GM12865 (cell line): Measurements from ENCODE around the gene SLC6A11.

Source experiments
- DNase-seq: peaks from one replicate; pipeline ENCODE4 v3.0.0; 2010; ENCODE audit warnings: low read depth
- H3K4me3 ChIP-seq: 2 replicates; pipeline ENCODE4 v1.5.1; 2011; ENCODE audit warnings: mild to moderate bottlenecking, low read depth, low read length, control low read depth
- CTCF ChIP-seq: IDR thresholded peaks from 2 replicates; pipeline ENCODE4 v1.5.1; 2011; ENCODE audit warnings: low read length, control low read depth, low read depth, inconsistent platforms; ENCODE audit not compliant: insufficient read depth; ENCODE audit errors: missing control alignments

SLC6A11 gene

GRCh38 chr3:10915376-10915775 is 99.3 kb downstream of the SLC6A11 start:
- H3K4me3 ChIP-seq, result no peak overlapping the region
- no peak for TF ChIP-seq CTCF
- no peak for DNase-seq

DNA sequence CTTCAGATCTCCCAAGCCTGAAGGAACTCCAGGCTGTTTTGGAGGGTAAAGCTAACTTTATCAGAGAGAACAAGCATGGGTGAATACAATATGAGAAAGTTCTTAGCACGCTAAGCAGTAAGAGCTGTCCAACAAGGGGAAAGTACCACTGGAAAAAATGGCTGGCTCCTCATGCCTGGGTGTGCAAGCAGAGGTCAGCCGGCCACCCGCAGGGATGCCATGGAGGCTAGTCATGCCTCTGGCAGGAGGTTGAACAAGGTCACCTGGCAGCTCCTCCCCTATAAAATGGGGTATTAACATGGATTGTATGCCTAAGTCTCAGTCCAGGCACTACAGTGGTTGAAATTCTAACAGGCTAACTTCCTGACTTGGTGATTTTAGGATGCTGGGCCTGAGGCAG is 101.1 kb downstream of the SLC6A11 start:
- no peak for DNase-seq

DNA sequence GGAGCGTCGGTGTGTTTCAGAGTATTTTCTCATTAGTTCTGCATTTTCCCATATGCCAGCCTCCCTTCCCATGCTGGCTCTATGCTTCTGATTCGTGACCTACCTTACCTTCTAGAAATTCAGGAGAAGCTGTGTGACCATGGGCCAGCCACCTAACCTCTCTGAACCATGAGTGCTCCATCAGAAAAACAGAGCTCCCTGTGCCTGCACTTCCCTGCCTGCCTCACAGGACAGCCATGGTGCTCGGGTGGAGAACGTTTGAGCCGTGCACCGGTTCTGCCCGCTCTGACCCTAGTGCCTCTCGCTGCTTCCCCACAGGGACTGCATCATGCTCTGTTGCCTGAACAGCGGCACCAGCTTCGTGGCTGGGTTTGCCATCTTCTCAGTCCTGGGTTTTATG is 102.0 kb downstream of the SLC6A11 start:
- no peak for DNase-seq
- TF ChIP-seq CTCF, result no peak

More for the DNA sequence above, 101.1 kb downstream of the SLC6A11 start:
- no peak for TF ChIP-seq CTCF
- H3K4me3 ChIP-seq, result no peak overlapping the region

DNA sequence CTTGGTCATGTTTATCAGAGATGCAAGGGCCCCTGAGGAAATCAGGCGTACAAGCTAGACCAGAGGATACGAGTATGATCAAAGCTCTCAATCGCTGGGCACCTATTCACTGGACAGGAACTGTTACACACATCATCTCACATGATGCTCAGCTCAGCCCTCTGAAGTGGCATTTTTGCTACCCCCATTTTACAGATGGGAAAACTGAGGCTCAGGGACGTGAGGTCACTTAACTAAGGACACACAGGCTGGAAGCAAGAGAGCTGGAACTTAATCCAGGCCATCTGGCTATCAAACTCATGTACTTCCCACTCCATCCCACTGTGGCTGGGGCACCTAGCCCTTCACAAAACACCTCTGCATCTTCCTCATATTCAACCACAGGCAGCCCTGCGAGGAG is 103.6 kb downstream of the SLC6A11 start:
- no peak for DNase-seq
- TF ChIP-seq CTCF, result no peak
- no peak overlapping the region for H3K4me3 ChIP-seq

More for the DNA sequence above, 102.0 kb downstream of the SLC6A11 start:
- no peak overlapping the region for H3K4me3 ChIP-seq

DNA sequence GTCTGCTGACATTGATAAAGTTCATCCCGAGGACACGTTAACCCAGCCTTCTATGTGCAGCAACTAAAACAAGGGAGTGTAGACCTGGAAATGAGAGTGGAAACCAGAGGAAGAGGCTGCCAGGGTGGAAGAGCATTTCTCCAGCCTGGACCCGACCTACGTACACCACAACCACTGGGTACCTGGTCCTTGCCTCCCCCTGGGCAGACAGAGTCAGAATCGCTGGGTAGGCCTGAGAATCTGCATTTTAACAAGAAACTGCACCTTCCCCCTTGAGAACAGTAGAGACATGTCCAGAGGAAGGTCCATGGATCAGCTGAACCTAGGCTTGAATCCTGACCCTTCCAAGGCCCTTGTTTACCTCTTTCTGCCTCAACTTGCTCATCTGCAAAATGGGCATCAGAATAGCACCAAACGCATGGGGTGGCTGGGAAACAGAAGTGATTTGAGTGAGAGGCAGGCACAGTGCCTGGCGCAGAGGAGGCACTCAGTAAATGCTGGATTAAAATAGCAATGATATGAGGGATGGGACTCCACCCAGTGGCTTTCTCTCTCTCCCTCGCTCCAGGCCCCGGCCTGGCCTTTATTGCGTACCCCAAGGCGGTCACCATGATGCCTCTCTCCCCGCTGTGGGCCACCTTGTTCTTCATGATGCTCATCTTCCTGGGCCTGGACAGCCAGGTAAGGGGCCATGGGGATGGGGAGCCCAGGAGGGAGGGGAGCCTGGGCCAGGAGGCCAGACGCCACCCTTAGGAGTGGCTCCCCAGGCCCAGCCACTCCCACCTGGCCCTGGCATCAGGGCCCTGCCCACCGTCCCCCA is 109.6 kb downstream of the SLC6A11 start:
- H3K4me3 ChIP-seq, result no peak overlapping the region
- TF ChIP-seq CTCF, result no peak
- no peak for DNase-seq

DNA sequence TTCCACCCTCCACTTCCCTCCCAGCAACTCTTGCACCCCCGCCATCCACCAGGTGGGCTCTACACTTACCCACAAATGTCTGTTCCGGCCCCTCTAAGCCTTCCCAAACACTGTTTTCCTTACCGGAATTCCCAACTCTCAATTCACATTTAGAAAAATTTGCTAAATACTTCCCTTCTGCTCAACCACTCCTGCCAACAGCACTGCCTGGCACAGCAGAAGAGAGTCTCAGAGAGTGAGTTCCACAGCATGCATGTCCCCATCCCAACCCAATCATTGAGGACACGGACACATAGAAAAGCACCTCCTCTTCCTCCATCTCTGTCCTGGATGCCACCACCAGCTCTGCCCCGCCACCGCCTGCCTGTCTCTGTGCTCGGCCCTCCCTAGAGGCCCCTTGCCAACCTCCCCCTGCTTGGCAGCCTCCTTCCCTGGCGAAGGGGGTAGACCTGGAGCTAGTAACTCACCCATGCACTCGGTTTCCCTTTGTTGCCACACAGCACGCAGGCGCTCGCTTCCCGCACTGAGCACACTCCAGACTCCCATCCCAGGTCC is 110.3 kb downstream of the SLC6A11 start:
- no peak overlapping the region for H3K4me3 ChIP-seq
- DNase-seq, result no peak
- TF ChIP-seq CTCF, result no peak
